IMR-90 (cell line): ENCODE results near the gene TRIO. TPM values are rescaled to one million over a fixed set of nuclear protein-coding genes. Genes with fewer than 3 reads are reported as not detected.

ENCODE experiments used
- ATAC-seq: fragments of 200-7000 bp; cut with Tn5 transposase; 2 replicates; pipeline ENCODE4 v1.9.1; 2020; ENCODE audit warnings: low read depth, mild to moderate bottlenecking, moderate library complexity
- BruUV-seq: library from RNA; stranded (reverse); fragments of 400-500 nt; replicated peaks from 2 replicates; lab custom pipeline; 2021; lab: Mats Ljungman, UMichigan
- CTCF ChIA-PET: fragments of 300-600 bp; formaldehyde crosslinking; extraction: SDS; loops from one replicate; lab custom pipeline; 2021; ENCODE audit warnings: antibody characterized with exemption; lab: Yijun Ruan, JAX
- POLR2A ChIA-PET: fragments of 300-600 bp; sonication (Branson Sonifier 250); formaldehyde crosslinking; loops from one replicate; lab custom pipeline; 2022; ENCODE audit warnings: antibody characterized with exemption; ENCODE audit not compliant: unreplicated experiment; lab: Charles Lee
- DNase-seq: peaks from one replicate; pipeline ENCODE4 v3.0.0; 2013
- H2AFZ ChIP-seq: replicated peaks from 2 replicates; pipeline ENCODE3; 2013; ENCODE audit warnings: low read length, mild to moderate bottlenecking; ENCODE audit not compliant: poor library complexity
- H2AK5ac ChIP-seq: 2 replicates; pipeline ENCODE4 v1.6.1; 2013; ENCODE audit warnings: low read depth, low read length, inconsistent platforms
- H2AK9ac ChIP-seq: replicated peaks from 2 replicates; pipeline ENCODE3; 2013; ENCODE audit warnings: mild to moderate bottlenecking, low read depth, low read length, moderate library complexity; ENCODE audit not compliant: poor library complexity
- H2BK120ac ChIP-seq: 2 replicates; pipeline ENCODE4 v1.6.1; 2013; ENCODE audit warnings: low read depth, low read length, inconsistent platforms
- H2BK15ac ChIP-seq: 3 replicates; pipeline ENCODE4 v1.6.1; 2013; ENCODE audit warnings: low read depth, low read length, inconsistent platforms
- H2BK20ac ChIP-seq: 2 replicates; pipeline ENCODE4 v1.6.1; 2013; ENCODE audit warnings: low read depth, mild to moderate bottlenecking, inconsistent platforms, low read length, moderate library complexity
- H2BK5ac ChIP-seq: 2 replicates; pipeline ENCODE4 v1.6.1; 2013; ENCODE audit warnings: mild to moderate bottlenecking, low read depth, low read length, inconsistent platforms; ENCODE audit not compliant: poor library complexity, severe bottlenecking
- H3K14ac ChIP-seq: replicated peaks from 2 replicates; pipeline ENCODE4 v1.6.1; 2013; ENCODE audit warnings: low read depth, low read length, inconsistent platforms
- H3K18ac ChIP-seq: 2 replicates; pipeline ENCODE4 v1.6.1; 2013; ENCODE audit warnings: low read depth, low read length, control low read depth
- H3K23ac ChIP-seq: 2 replicates; pipeline ENCODE4 v1.6.1; 2013; ENCODE audit warnings: low read depth, low read length, inconsistent platforms
- H3K27ac ChIP-seq: 2 replicates; pipeline ENCODE4 v1.5.1; 2013; ENCODE audit warnings: mild to moderate bottlenecking, control low read depth, low read length; ENCODE audit not compliant: insufficient read depth
- H3K27me3 ChIP-seq: 2 replicates; pipeline ENCODE4 v1.6.1; 2013; ENCODE audit warnings: low read length; ENCODE audit not compliant: control insufficient read depth, insufficient read depth
- H3K36me3 ChIP-seq: 2 replicates; pipeline ENCODE4 v1.6.1; 2013; ENCODE audit warnings: low read length, mixed read lengths; ENCODE audit not compliant: control insufficient read depth, insufficient read depth
- H3K4ac ChIP-seq: 2 replicates; pipeline ENCODE4 v1.6.1; 2013; ENCODE audit warnings: low read depth, low read length, inconsistent platforms
- H3K4me1 ChIP-seq: 2 replicates; pipeline ENCODE4 v1.6.1; 2013; ENCODE audit warnings: low read length, mixed read lengths; ENCODE audit not compliant: control insufficient read depth, insufficient read depth
- H3K4me2 ChIP-seq: 2 replicates; pipeline ENCODE4 v1.6.1; 2013; ENCODE audit warnings: low read depth, mild to moderate bottlenecking, control low read depth, low read length, moderate library complexity
- H3K4me3 ChIP-seq: 2 replicates; pipeline ENCODE4 v1.5.1; 2013; ENCODE audit warnings: low read depth, mild to moderate bottlenecking, control low read depth, low read length, moderate library complexity; ENCODE audit not compliant: insufficient read depth
- H3K56ac ChIP-seq: 2 replicates; pipeline ENCODE4 v1.6.1; 2013; ENCODE audit warnings: low read length, inconsistent platforms; ENCODE audit not compliant: insufficient read depth; ENCODE audit errors: extremely low read depth
- H3K79me1 ChIP-seq, 2 experiments: 2 replicates each; pipeline ENCODE4 v1.6.1; 2013; ENCODE audit warnings: low read length in 2 of 2, inconsistent platforms in 1 of 2, low read depth in 1 of 2
- H3K9ac ChIP-seq: 2 replicates; pipeline ENCODE4 v1.6.1; 2013; ENCODE audit warnings: low read depth, low read length, control low read depth
- H3K9me1 ChIP-seq: 2 replicates; pipeline ENCODE4 v1.6.1; 2013; ENCODE audit warnings: low read length, inconsistent platforms; ENCODE audit not compliant: insufficient read depth
- H3K9me3 ChIP-seq: 2 replicates; pipeline ENCODE4 v1.6.1; 2013; ENCODE audit warnings: low read length; ENCODE audit not compliant: control insufficient read depth, insufficient read depth
- H4K20me1 ChIP-seq: 2 replicates; pipeline ENCODE4 v1.6.1; 2013; ENCODE audit warnings: low read length, inconsistent platforms; ENCODE audit not compliant: insufficient read depth
- H4K5ac ChIP-seq: 2 replicates; pipeline ENCODE4 v1.6.1; 2013; ENCODE audit warnings: mild to moderate bottlenecking, low read depth, low read length, control low read depth
- H4K8ac ChIP-seq, 2 experiments: 2 replicates each; pipeline ENCODE4 v1.6.1; 2013; ENCODE audit warnings: low read depth in 2 of 2, low read length in 2 of 2, control low read depth in 1 of 2, inconsistent platforms in 1 of 2
- H4K91ac ChIP-seq: 2 replicates; pipeline ENCODE4 v1.6.1; 2013; ENCODE audit warnings: low read depth, low read length, inconsistent platforms; ENCODE audit not compliant: insufficient read depth
- BHLHE40 ChIP-seq: fragments of 150-350 bp; IDR thresholded peaks from 2 replicates; pipeline ENCODE4 v1.6.1; 2016; ENCODE audit warnings: mild to moderate bottlenecking, low read depth, low read length
- CEBPB ChIP-seq: IDR thresholded peaks from 2 replicates; pipeline ENCODE4 v1.6.1; 2012; ENCODE audit warnings: low read depth, low read length, improper control_type of control experiment
- CHD1 ChIP-seq: IDR thresholded peaks from 2 replicates; pipeline ENCODE4 v1.6.1; 2012; ENCODE audit warnings: low read depth, low read length, improper control_type of control experiment
- FOS ChIP-seq: fragments of 150-350 bp; IDR thresholded peaks from 2 replicates; pipeline ENCODE4 v1.6.1; 2016; ENCODE audit warnings: low read depth, low read length
- MAFK ChIP-seq: IDR thresholded peaks from 2 replicates; pipeline ENCODE4 v1.6.1; 2012; ENCODE audit warnings: low read depth, low read length, improper control_type of control experiment
- MAZ ChIP-seq: IDR thresholded peaks from 2 replicates; pipeline ENCODE4 v1.6.1; 2012; ENCODE audit warnings: low read depth, mild to moderate bottlenecking, low read length, improper control_type of control experiment, moderate library complexity, borderline replicate concordance
- MXI1 ChIP-seq: IDR thresholded peaks from 2 replicates; pipeline ENCODE4 v1.6.1; 2012; ENCODE audit warnings: low read depth, mild to moderate bottlenecking, low read length, moderate library complexity, borderline replicate concordance
- NFE2L2 ChIP-seq: fragments of 150-350 bp; IDR thresholded peaks from 2 replicates; pipeline ENCODE4 v1.6.1; 2016; ENCODE audit warnings: low read depth, mild to moderate bottlenecking, low read length
- POLR2A ChIP-seq: IDR thresholded peaks from 2 replicates; pipeline ENCODE4 v1.6.1; 2012; ENCODE audit warnings: mild to moderate bottlenecking, low read depth, low read length
- RCOR1 ChIP-seq: IDR thresholded peaks from 2 replicates; pipeline ENCODE4 v1.6.1; 2012; ENCODE audit warnings: mild to moderate bottlenecking, low read length, improper control_type of control experiment; ENCODE audit not compliant: insufficient replicate concordance
- RFX5 ChIP-seq: IDR thresholded peaks from 2 replicates; pipeline ENCODE4 v1.8.0; 2012; ENCODE audit warnings: low read depth, mild to moderate bottlenecking, low read length, moderate library complexity
- WGBS, 2 experiments: methylation state at CpG; one replicate each; pipeline versions ENCODE4 v1.1.5 to v1.1.7; 2013; ENCODE audit warnings: missing lambda C conversion rate in 2 of 2; ENCODE audit not compliant: insufficient read length in 1 of 2; ENCODE audit errors: extremely low coverage in 2 of 2; 5-methylcytosine and 5-hydroxymethylcytosine counted together
- dilution Hi-C: fragments of 300-500 bp; cut with HindIII; formaldehyde crosslinking; loops from one replicate; pipeline ENCODE4 v1.14.3; 2018; ENCODE audit warnings: low sequenced_read_pairs; ENCODE audit not compliant: unreplicated experiment
- in situ Hi-C: fragments of 300-500 bp; cut with MboI; formaldehyde crosslinking; loops from 3 replicates; pipeline ENCODE4 v1.14.3; 2019; ENCODE audit warnings: low sequenced_read_pairs, inconsistent platforms, mixed read lengths
- intact Hi-C: fragments of 100-400 bp; cut with micrococcal nuclease; formaldehyde crosslinking; loops from 2 replicates; pipeline ENCODE4 v1.10.0; 2022
- polyA plus RNA-seq, 3 experiments: library from polyadenylated mRNA; depleted of rRNA; stranded (reverse); fragments of >200 nt; gene quantifications; 2 replicates each; pipeline ENCODE4 v1.2.3, GENCODE V29; 2012; ENCODE audit warnings: low replicate concordance in 1 of 3
- total RNA-seq: library from RNA; depleted of rRNA; stranded (reverse); fragments of >200 nt; gene quantifications from 2 replicates; pipeline ENCODE4 v1.2.3, GENCODE V29; 2012
- TF ChIP-seq, protein P1 (sequence below): fragments of 150-350 bp; IDR thresholded peaks from 2 replicates; pipeline ENCODE4 v1.6.1; 2016; ENCODE audit warnings: low read depth, mild to moderate bottlenecking, low read length, moderate library complexity, borderline replicate concordance
- TF ChIP-seq, protein P2 (sequence below): fragments of 150-350 bp; IDR thresholded peaks from 2 replicates; pipeline ENCODE4 v1.6.1; 2017; ENCODE audit warnings: mild to moderate bottlenecking, antibody characterized with exemption, low read length, low read depth
- TF ChIP-seq, protein P3 (sequence below): conservative IDR thresholded peaks from 2 replicates; pipeline ENCODE4 v1.5.1; 2012; ENCODE audit warnings: mild to moderate bottlenecking, low read depth, low read length, improper control_type of control experiment

Gene TRIO
- total and polyA plus RNA-seq, 2 of the 4 experiments (the other 2 are of a cell fraction): 206 to 522 TPM

DNA sequence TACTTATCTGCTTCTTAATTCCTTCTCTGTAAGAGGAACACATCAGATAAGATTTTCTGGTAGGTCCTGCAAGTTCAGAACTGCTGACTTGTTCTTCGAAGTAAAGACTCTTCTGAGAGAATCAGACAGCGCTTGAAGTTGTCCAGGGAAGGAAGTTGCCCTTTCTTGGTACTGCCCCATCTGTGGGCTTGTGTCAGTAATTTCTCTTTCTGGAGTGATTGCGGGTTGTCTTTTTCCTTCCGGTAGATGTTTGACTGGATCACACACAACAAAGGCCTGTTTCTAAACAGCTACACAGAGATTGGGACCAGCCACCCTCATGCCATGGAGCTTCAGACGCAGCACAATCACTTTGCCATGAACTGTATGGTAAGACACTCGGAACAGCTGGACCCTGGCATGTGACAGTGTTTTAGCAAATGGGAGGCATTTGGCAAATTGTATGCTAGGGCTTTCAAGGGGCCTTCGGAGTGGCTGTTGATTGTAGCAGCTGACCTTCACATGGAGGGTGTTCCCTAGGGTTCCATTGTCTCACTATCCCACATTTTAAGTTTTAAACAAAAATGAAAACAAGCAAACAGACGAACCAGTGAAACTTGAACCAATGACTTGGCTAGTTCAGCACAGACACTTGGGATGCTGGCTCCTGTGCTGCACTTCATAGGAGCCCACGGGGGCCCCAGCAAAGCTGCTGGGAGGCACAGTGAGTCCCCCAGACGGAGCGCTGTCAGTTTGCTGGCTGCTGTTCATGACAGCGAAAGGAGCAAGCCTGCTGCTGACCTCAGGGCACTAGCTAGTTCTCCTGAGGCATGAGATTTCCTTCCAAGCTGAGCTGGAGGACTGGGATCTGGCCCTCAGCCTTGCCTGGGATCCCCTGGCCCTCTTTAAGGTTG, 149.9 kb downstream of the TRIO start:
- Histone ChIP-seq H3K4ac (no peak overlapping the region), H4K20me1 (peaks cover 71% of the 10 kb centered on the region), H4K5ac (no peak overlapping the region), H2BK20ac (no peak overlapping the region), H3K27me3 (no peaks in the 10 kb centered on the region), H2BK15ac (no peak overlapping the region), H3K79me1 (peaks cover 41 to 84% of the 10 kb centered on the region in 2 experiments), H3K9me3 (no peaks in the 10 kb centered on the region), H3K36me3 (peaks cover 66% of the 10 kb centered on the region), H3K4me3 (no peak overlapping the region), H3K56ac (no peak overlapping the region), H2BK120ac (no peak overlapping the region), H2AFZ (no peak overlapping the region), H3K27ac (peak overlapping the region; percentile 21; the same call in 1 of the 2 replicates), H2AK9ac (no peak overlapping the region), H3K23ac (peak overlapping the region; percentile 11), H2AK5ac (peak overlapping the region; percentile 4; the same call in 1 of the 2 replicates), H2BK5ac (peak overlapping the region; percentile 21), H3K14ac (peak overlapping the region; percentile 12; the same call in 1 of the 2 replicates), H3K4me1 (peaks cover 30% of the 10 kb centered on the region), H3K9ac (no peak overlapping the region), H4K91ac (no peak overlapping the region), H3K4me2 (no peak overlapping the region), H4K8ac (peak overlapping the region in 1 of 2 experiments; percentile 38; a peak in 2 of 4 replicates), H3K18ac (peak overlapping the region; percentile 41), H3K9me1 (peaks cover 18% of the 10 kb centered on the region)
- CTCF ChIA-PET: no interaction called here
- BruUV-seq: no TSS peak
- ATAC-seq (peak; percentile 8; the same call in 1 of the 2 replicates), DNase-seq (no peak)
- dilution Hi-C loops: no loop called here
- POLR2A ChIA-PET: no interaction called here
- intact Hi-C loops: no loop called here
- WGBS, 2 experiments: 59% methylated on average over 4 of the region's 12 CpGs; no CpG with 5 or more reads in 1 of the 2 experiments
- in situ Hi-C loops: no loop called here
- TF ChIP-seq MAZ: no peak
- TF ChIP-seq RFX5: no peak
- TF ChIP-seq CEBPB: no peak
- no peak for TF ChIP-seq CHD1
- TF ChIP-seq BHLHE40: no peak
- TF ChIP-seq MAFK: no peak
- TF ChIP-seq, protein P1, sequence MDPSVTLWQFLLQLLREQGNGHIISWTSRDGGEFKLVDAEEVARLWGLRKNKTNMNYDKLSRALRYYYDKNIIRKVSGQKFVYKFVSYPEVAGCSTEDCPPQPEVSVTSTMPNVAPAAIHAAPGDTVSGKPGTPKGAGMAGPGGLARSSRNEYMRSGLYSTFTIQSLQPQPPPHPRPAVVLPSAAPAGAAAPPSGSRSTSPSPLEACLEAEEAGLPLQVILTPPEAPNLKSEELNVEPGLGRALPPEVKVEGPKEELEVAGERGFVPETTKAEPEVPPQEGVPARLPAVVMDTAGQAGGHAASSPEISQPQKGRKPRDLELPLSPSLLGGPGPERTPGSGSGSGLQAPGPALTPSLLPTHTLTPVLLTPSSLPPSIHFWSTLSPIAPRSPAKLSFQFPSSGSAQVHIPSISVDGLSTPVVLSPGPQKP: no peak
- no peak for TF ChIP-seq POLR2A
- TF ChIP-seq, protein P2, sequence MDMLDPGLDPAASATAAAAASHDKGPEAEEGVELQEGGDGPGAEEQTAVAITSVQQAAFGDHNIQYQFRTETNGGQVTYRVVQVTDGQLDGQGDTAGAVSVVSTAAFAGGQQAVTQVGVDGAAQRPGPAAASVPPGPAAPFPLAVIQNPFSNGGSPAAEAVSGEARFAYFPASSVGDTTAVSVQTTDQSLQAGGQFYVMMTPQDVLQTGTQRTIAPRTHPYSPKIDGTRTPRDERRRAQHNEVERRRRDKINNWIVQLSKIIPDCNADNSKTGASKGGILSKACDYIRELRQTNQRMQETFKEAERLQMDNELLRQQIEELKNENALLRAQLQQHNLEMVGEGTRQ: no peak
- no peak for TF ChIP-seq FOS
- TF ChIP-seq, protein P3, sequence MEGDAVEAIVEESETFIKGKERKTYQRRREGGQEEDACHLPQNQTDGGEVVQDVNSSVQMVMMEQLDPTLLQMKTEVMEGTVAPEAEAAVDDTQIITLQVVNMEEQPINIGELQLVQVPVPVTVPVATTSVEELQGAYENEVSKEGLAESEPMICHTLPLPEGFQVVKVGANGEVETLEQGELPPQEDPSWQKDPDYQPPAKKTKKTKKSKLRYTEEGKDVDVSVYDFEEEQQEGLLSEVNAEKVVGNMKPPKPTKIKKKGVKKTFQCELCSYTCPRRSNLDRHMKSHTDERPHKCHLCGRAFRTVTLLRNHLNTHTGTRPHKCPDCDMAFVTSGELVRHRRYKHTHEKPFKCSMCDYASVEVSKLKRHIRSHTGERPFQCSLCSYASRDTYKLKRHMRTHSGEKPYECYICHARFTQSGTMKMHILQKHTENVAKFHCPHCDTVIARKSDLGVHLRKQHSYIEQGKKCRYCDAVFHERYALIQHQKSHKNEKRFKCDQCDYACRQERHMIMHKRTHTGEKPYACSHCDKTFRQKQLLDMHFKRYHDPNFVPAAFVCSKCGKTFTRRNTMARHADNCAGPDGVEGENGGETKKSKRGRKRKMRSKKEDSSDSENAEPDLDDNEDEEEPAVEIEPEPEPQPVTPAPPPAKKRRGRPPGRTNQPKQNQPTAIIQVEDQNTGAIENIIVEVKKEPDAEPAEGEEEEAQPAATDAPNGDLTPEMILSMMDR: no peak
- no peak for TF ChIP-seq RCOR1
- no peak for TF ChIP-seq NFE2L2
- no peak for TF ChIP-seq MXI1
